Measurements from ENCODE around the gene NCDN. TPM values are rescaled to one million over a fixed set of nuclear protein-coding genes. Genes with fewer than 3 reads are reported as not detected.

The NCDN gene
- 10 to 100 TPM; 25.3 to 33.4 TPM for total RNA-seq
- polyA plus RNA-seq (2013, experiment 1 of 2): 17.1 TPM
- 15.9 TPM for polyA plus RNA-seq (2013, experiment 2 of 2)
- long read RNA-seq, experiment 1, partial matches to known transcripts: 5 of 14 reads
- long read RNA-seq, experiment 1, other reads (novel, unspliced or antisense): 6 of 14 reads
- long read RNA-seq, experiment 2, transcript NCDN-201 (8 exons, 3,433 nt): major isoform, 26 of 57 reads
- long read RNA-seq, experiment 2, transcript NCDN-202 (7 exons, 3,683 nt): minor isoform, 8 of 57 reads
- long read RNA-seq, experiment 2, partial matches to known transcripts: 7 of 57 reads
- long read RNA-seq, experiment 2, other reads (novel, unspliced or antisense): 16 of 57 reads
- long read RNA-seq, experiment 3, transcript NCDN-201 (8 exons, 3,433 nt): major isoform, 73 of 113 reads
- long read RNA-seq, experiment 3, transcript NCDN-202 (7 exons, 3,683 nt): minor isoform, 9 of 113 reads
- long read RNA-seq, experiment 3, partial matches to known transcripts: 12 of 113 reads
- long read RNA-seq, experiment 3, other reads (novel, unspliced or antisense): 19 of 113 reads
- long read RNA-seq, experiment 4: 0 reads

GRCh38 chr1:35557611-35558373, at the start of gene NCDN:
Gene NCDN, plus strand, starts transcription at chr1:35557799. Its CDS starts 392 bp downstream, at chr1:35558191.
- Histone ChIP-seq H3K4me1 (ENCODE audit: control insufficient read depth, insufficient read depth, low read length) (peaks cover 9% of the 10 kb centered on the region), H3K36me3 (ENCODE audit: control insufficient read depth, insufficient read depth, low read length) (peaks cover 27% of the 10 kb centered on the region), H3K4me3 (ENCODE audit: low read length) (peak within 1 kb of the TSS; percentile 89), H3K27me3 (ENCODE audit: control insufficient read depth, insufficient read depth, low read length, poor library complexity, severe bottlenecking) (no peaks in the 10 kb centered on the region), H3K9ac (ENCODE audit: extremely low read depth, low read length, poor library complexity, severe bottlenecking) (peak within 1 kb of the TSS; percentile 50), H3K27ac (ENCODE audit: low read depth, low read length) (peak within 1 kb of the TSS; percentile 92), H3K9me3 (ENCODE audit: control insufficient read depth, low read length) (no peaks in the 10 kb centered on the region)
- 0% methylated on average over 27 to 58 of the region's 58 CpGs for WGBS, 2 experiments (ENCODE audit: insufficient coverage in 1 of 2, insufficient read length in 1 of 2)
- Mint-ChIP-seq H3K4me3 (peak within 1 kb of the TSS; percentile 89), H3K4me1 (peaks cover 37% of the 10 kb centered on the region), H3K9me3 (no peaks in the 10 kb centered on the region), H3K36me3 (ENCODE audit: low read depth) (peaks cover 23% of the 10 kb centered on the region), H3K27me3 (ENCODE audit: insufficient read depth) (no peaks in the 10 kb centered on the region), H3K27ac (peak within 1 kb of the TSS; percentile 95)
- DNase-seq: peak; percentile 99
- no peak for TF ChIP-seq CTCF (conservative IDR thresholded peaks at IDR 0.05)

GRCh38 chr1:35507947-35508346, 49.7 kb upstream of the NCDN start:
- Histone ChIP-seq H3K9me3 (ENCODE audit: control insufficient read depth, low read length) (no peaks in the 10 kb centered on the region), H3K4me3 (ENCODE audit: low read length) (no peak overlapping the region), H3K36me3 (ENCODE audit: control insufficient read depth, insufficient read depth, low read length) (peaks cover 18% of the 10 kb centered on the region), H3K27ac (ENCODE audit: low read depth, low read length) (no peak overlapping the region), H3K27me3 (ENCODE audit: control insufficient read depth, insufficient read depth, low read length, poor library complexity, severe bottlenecking) (no peaks in the 10 kb centered on the region), H3K9ac (ENCODE audit: extremely low read depth, low read length, poor library complexity, severe bottlenecking) (no peak overlapping the region), H3K4me1 (ENCODE audit: control insufficient read depth, insufficient read depth, low read length) (no peaks in the 10 kb centered on the region)
- H3K36me3 Mint-ChIP-seq (ENCODE audit: low read depth): peaks cover 32% of the 10 kb centered on the region
- DNase-seq: no peak
- peak overlapping the region; percentile 28 for H3K27ac Mint-ChIP-seq
- H3K4me3 Mint-ChIP-seq: no peak overlapping the region
- no peak for TF ChIP-seq CTCF (conservative IDR thresholded peaks at IDR 0.05)
- peaks cover 5% of the 10 kb centered on the region for H3K9me3 Mint-ChIP-seq
- peaks cover 8% of the 10 kb centered on the region for H3K4me1 Mint-ChIP-seq
- H3K27me3 Mint-ChIP-seq (ENCODE audit: insufficient read depth): no peaks in the 10 kb centered on the region

- TF ChIP-seq CTCF (conservative IDR thresholded peaks at IDR 0.05): no peak
These were observed 48.0 kb upstream of the NCDN start for GRCh38 chr1:35509558-35509957.

More at GRCh38 chr1:35509558-35509957, 48.0 kb upstream of the NCDN start:
- Histone ChIP-seq H3K36me3 (ENCODE audit: control insufficient read depth, insufficient read depth, low read length) (peaks cover 18% of the 10 kb centered on the region), H3K9ac (ENCODE audit: extremely low read depth, low read length, poor library complexity, severe bottlenecking) (no peak overlapping the region), H3K4me1 (ENCODE audit: control insufficient read depth, insufficient read depth, low read length) (no peaks in the 10 kb centered on the region), H3K9me3 (ENCODE audit: control insufficient read depth, low read length) (no peaks in the 10 kb centered on the region), H3K27ac (ENCODE audit: low read depth, low read length) (no peak overlapping the region), H3K4me3 (ENCODE audit: low read length) (no peak overlapping the region), H3K27me3 (ENCODE audit: control insufficient read depth, insufficient read depth, low read length, poor library complexity, severe bottlenecking) (no peaks in the 10 kb centered on the region)
- no peak for DNase-seq
- Mint-ChIP-seq H3K36me3 (ENCODE audit: low read depth) (peaks cover 31% of the 10 kb centered on the region), H3K4me1 (peaks cover 8% of the 10 kb centered on the region), H3K27me3 (ENCODE audit: insufficient read depth) (no peaks in the 10 kb centered on the region), H3K9me3 (peaks cover 7% of the 10 kb centered on the region), H3K27ac (peak overlapping the region; percentile 9), H3K4me3 (no peak overlapping the region)
- WGBS, 2 experiments (ENCODE audit: insufficient coverage in 1 of 2, insufficient read length in 1 of 2): 94% methylated on average over 3 of the region's 3 CpGs; no CpG with 5 or more reads in 1 of the 2 experiments

Data from endodermal cell (in vitro differentiated cells).